Body of pancreas (tissue), 4 donors: ENCODE measurements around the gene LCOR. TPM values are rescaled to one million over a fixed set of nuclear protein-coding genes. Genes with fewer than 3 reads are reported as not detected.

Experiments used
- ATAC-seq: fragments of 150-250 bp; one replicate; pipeline ENCODE4 v1.9.1; 2016
- DNase-seq, 4 donors: peaks; one replicate each; pipeline ENCODE4 v3.0.0-alpha.2; 2019
- H3K27ac ChIP-seq, 4 donors: fragments of 200-600 bp; sonication (generic); 1 replicate in 3 of 4; 2 replicates in 1 of 4; pipeline versions ENCODE4 v1.5.1 to v1.6.1; 2016 to 2019; ENCODE audit warnings: mild to moderate bottlenecking in 1 of 4, mixed read lengths in 1 of 4, moderate library complexity in 1 of 4
- H3K27me3 ChIP-seq, 2 donors: fragments of 200-600 bp; sonication (generic); one replicate each; pipeline ENCODE4 v1.6.0; 2016; ENCODE audit warnings: mild to moderate bottlenecking in 1 of 2
- H3K36me3 ChIP-seq, 2 donors: fragments of 200-600 bp; sonication (generic); replicated peaks in 1 of 2; 2 replicates each; pipeline ENCODE4 v1.5.1; 2016; ENCODE audit warnings: low read depth in 2 of 2; ENCODE audit not compliant: insufficient read depth in 1 of 2
- H3K4me1 ChIP-seq: fragments of 200-600 bp; sonication (generic); one replicate; pipeline ENCODE4 v1.6.0; 2016
- H3K4me3 ChIP-seq, 2 donors: fragments of 200-600 bp; sonication (generic); 1 replicate in 1 of 2; 2 replicates in 1 of 2; pipeline ENCODE4 v1.5.1; 2016 to 2019
- H3K9me3 ChIP-seq, 3 donors: fragments of 200-600 bp; sonication (generic); 1 replicate in 2 of 3; 2 replicates in 1 of 3; pipeline ENCODE4 v1.5.1; 2016
- CTCF ChIP-seq, 7 experiments: fragments of 450-650 bp in 4 of 7; fragments of 200-600 bp in 3 of 7; sonication (generic) in 3 of 7; IDR thresholded peaks; one replicate each; pipeline ENCODE4 v1.5.1; 2016 to 2019; ENCODE audit warnings: antibody characterized with exemption in 7 of 7
- POLR2A ChIP-seq, 3 donors: fragments of 450-650 bp; IDR thresholded peaks; one replicate each; pipeline ENCODE4 v1.6.1; 2016; ENCODE audit warnings: antibody characterized with exemption in 3 of 3, mild to moderate bottlenecking in 2 of 3
- WGBS, 2 donors: methylation state at CpG; one replicate each; pipeline ENCODE4 v1.1.5; 2017; 5-methylcytosine and 5-hydroxymethylcytosine counted together
- intact Hi-C: fragments of 100-400 bp; cut with DNase I; formaldehyde crosslinking; loops from one replicate; pipeline ENCODE4 v1.15.1; 2023
- total RNA-seq, 2 donors: library from RNA; depleted of rRNA; stranded (reverse); fragments of >200 nt; gene quantifications; one replicate each; pipeline ENCODE4 v1.1.0, GENCODE V29; 2016

The LCOR gene
- total RNA-seq, 2 donors from 2014 or later = 34.5 to 35.3 TPM

- no peak for TF ChIP-seq POLR2A (IDR thresholded peaks at IDR 0.05)
- TF ChIP-seq CTCF (IDR thresholded peaks at IDR 0.05) = no peak
- H3K27me3 ChIP-seq = no peaks in the 10 kb centered on the region
- H3K4me1 ChIP-seq = peaks cover 43% of the 10 kb centered on the region
- WGBS, 2 donors = 39 to 44% methylated on average over 2 of the region's 2 CpGs
- H3K4me3 ChIP-seq = no peak overlapping the region
- H3K27ac ChIP-seq = no peak overlapping the region
- ATAC-seq (no peak), DNase-seq (no peak)
- no peaks in the 10 kb centered on the region for H3K36me3 ChIP-seq
- intact Hi-C loops = no loop called here
- H3K9me3 ChIP-seq = no peaks in the 10 kb centered on the region
Observed at GRCh38 chr10:96858038-96858705, 26.1 kb downstream of the LCOR start.

DNA sequence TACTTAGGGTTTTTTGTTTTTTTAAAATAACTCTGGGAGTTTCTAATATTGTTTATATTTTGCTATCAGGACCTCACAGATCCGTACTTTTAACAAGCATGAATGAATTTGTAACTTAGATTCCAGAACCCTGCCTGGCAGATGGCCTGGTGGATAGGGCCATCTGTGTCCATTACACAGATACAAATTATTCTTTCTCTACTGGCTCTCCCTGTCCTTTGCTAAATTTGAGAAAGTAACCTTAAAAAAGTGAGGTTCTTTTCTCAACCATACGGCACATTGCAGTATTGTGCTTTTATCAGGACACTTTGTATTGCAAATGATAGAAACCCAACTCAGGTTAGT, 26.6 kb downstream of the LCOR start:
- intact Hi-C loops = no loop called here
- Histone ChIP-seq H3K4me3 (no peak overlapping the region), H3K4me1 (peaks cover 48% of the 10 kb centered on the region), H3K27me3 (no peaks in the 10 kb centered on the region), H3K9me3 (no peaks in the 10 kb centered on the region), H3K36me3 (no peaks in the 10 kb centered on the region), H3K27ac (no peak overlapping the region)
- no peak for DNase-seq
- TF ChIP-seq POLR2A (IDR thresholded peaks at IDR 0.05) (no peak), CTCF (IDR thresholded peaks at IDR 0.05) (no peak)
- 55 to 56% methylated on average over 2 of the region's 2 CpGs for WGBS, 2 donors
- ATAC-seq = no peak

- Histone ChIP-seq H3K4me1 (peaks cover 67% of the 10 kb centered on the region), H3K9me3 (no peaks in the 10 kb centered on the region), H3K27me3 (no peaks in the 10 kb centered on the region), H3K4me3 (no peak overlapping the region), H3K36me3 (no peaks in the 10 kb centered on the region), H3K27ac (no peak overlapping the region)
- WGBS, 2 donors = 68 to 74% methylated on average over 5 of the region's 5 CpGs
- intact Hi-C loops = no loop called here
- TF ChIP-seq POLR2A (IDR thresholded peaks at IDR 0.05) (no peak), CTCF (IDR thresholded peaks at IDR 0.05) (no peak)
- DNase-seq (no peak), ATAC-seq (no peak)
Observed at GRCh38 chr10:96860631-96861277, 28.7 kb downstream of the LCOR start.

- whole genome bisulfite sequencing, 2 donors = 8 to 21% methylated on average over 3 of the region's 3 CpGs
- no peaks in the 10 kb centered on the region for H3K36me3 ChIP-seq
- H3K27ac ChIP-seq = peak overlapping the region; percentile 59 to 77 (median 74)
- no peak overlapping the region for H3K4me3 ChIP-seq
- peaks cover 67% of the 10 kb centered on the region for H3K4me1 ChIP-seq
- H3K9me3 ChIP-seq = no peaks in the 10 kb centered on the region
- ATAC-seq = peak; percentile 90
- intact Hi-C loops = no loop called here
- DNase-seq = no peak
- H3K27me3 ChIP-seq = no peaks in the 10 kb centered on the region
- no peak for TF ChIP-seq POLR2A (IDR thresholded peaks at IDR 0.05)
- TF ChIP-seq CTCF (IDR thresholded peaks at IDR 0.05) = no peak
Observed at GRCh38 chr10:96863922-96864543, 31.9 kb downstream of the LCOR start.
